Measurements from ENCODE around the gene ZNF524.

GRCh38 chr19:55552620-55553019 lies 47.5 kb upstream of the ZNF524 start:
- TF ChIP-seq, protein P1, sequence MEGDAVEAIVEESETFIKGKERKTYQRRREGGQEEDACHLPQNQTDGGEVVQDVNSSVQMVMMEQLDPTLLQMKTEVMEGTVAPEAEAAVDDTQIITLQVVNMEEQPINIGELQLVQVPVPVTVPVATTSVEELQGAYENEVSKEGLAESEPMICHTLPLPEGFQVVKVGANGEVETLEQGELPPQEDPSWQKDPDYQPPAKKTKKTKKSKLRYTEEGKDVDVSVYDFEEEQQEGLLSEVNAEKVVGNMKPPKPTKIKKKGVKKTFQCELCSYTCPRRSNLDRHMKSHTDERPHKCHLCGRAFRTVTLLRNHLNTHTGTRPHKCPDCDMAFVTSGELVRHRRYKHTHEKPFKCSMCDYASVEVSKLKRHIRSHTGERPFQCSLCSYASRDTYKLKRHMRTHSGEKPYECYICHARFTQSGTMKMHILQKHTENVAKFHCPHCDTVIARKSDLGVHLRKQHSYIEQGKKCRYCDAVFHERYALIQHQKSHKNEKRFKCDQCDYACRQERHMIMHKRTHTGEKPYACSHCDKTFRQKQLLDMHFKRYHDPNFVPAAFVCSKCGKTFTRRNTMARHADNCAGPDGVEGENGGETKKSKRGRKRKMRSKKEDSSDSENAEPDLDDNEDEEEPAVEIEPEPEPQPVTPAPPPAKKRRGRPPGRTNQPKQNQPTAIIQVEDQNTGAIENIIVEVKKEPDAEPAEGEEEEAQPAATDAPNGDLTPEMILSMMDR (IDR thresholded peaks at IDR 0.05) = no peak
- no peak for TF ChIP-seq POLR2A (IDR thresholded peaks at IDR 0.05)

Measured in tibial nerve (tissue), 3 donors.